ENCODE results near the gene SEMA3A. TPM values are rescaled to one million over a fixed set of nuclear protein-coding genes. Genes with fewer than 3 reads are reported as not detected.

SEMA3A gene
- total and polyA plus RNA-seq, 2 of the 13 experiments (the other 11 are each of a cell fraction or from before 2014, with no cell fraction given) = 0.29 to 1.2 TPM

GRCh38 chr7:84138411-84138810, 56.2 kb downstream of the SEMA3A start:
- in situ Hi-C loops (cut with HindIII; ENCODE audit: extremely low pct_ligation_motif_present, low pct_unique_long_range_greater_than_20kb) = no loop called here
- FAIRE-seq = no peak
- Histone ChIP-seq H3K27me3 (ENCODE audit: control insufficient read depth in 1 of 2, insufficient read depth in 2 of 2, low read length in 2 of 2) (no peaks in the 10 kb centered on the region), H3K27ac (ENCODE audit: extremely low read length, insufficient read depth, low read length) (no peak overlapping the region), H3K36me3 (replicated peaks in 1 of 2; ENCODE audit: control insufficient read depth in 1 of 2, insufficient read depth in 2 of 2, low read length in 2 of 2) (no peaks in the 10 kb centered on the region), H3K4me3 (replicated peaks in 1 of 3; ENCODE audit: insufficient read depth in 1 of 3, low read depth in 2 of 3, low read length in 3 of 3) (no peak overlapping the region), H3K4me2 (ENCODE audit: low read depth, low read length) (no peak overlapping the region), H3K4me1 (ENCODE audit: insufficient read depth, low read length) (peaks cover 20% of the 10 kb centered on the region), H2AFZ (ENCODE audit: low read length) (no peak overlapping the region), H3K9me3 (ENCODE audit: low read length) (no peaks in the 10 kb centered on the region), H3K9ac (ENCODE audit: insufficient read depth, low read depth, low read length) (no peak overlapping the region), H4K20me1 (ENCODE audit: insufficient read depth, low read length) (no peaks in the 10 kb centered on the region), H3K79me2 (ENCODE audit: insufficient read depth, low read length) (no peaks in the 10 kb centered on the region)
- intact Hi-C loops (cut with micrococcal nuclease; ENCODE audit: unreplicated experiment) = no loop called here
- ATAC-seq = no peak
- CTCF ChIA-PET (ENCODE audit: low intra/inter-chr PET ratio, low total read pairs) = no interaction called here
- BruUV-seq (replicated peaks) = no TSS peak
- no peak for TF ChIP-seq HNF1A (IDR thresholded peaks at IDR 0.05; ENCODE audit: low read depth)
- TF ChIP-seq HNF1A (CRISPR knock-in tag; IDR thresholded peaks at IDR 0.05; ENCODE audit: borderline replicate concordance) = no peak
- no peak for TF ChIP-seq ETV6 (CRISPR knock-in tag; conservative IDR thresholded peaks at IDR 0.05)
- no peak for TF ChIP-seq CEBPG (CRISPR knock-in tag; IDR thresholded peaks at IDR 0.05)
- no peak for TF ChIP-seq ZNF775 (CRISPR knock-in tag; IDR thresholded peaks at IDR 0.05; ENCODE audit: borderline replicate concordance)
- no peak for TF ChIP-seq KAT8 (CRISPR knock-in tag; IDR thresholded peaks at IDR 0.05)
- no peak for TF ChIP-seq POLR2AphosphoS2 (IDR thresholded peaks at IDR 0.05; ENCODE audit: low read depth, low read length)
- TF ChIP-seq RELA (CRISPR knock-in tag; IDR thresholded peaks at IDR 0.05) = no peak
- no peak for TF ChIP-seq TFAP4 (IDR thresholded peaks at IDR 0.05; ENCODE audit: borderline replicate concordance, low read depth)
- TF ChIP-seq RARG (CRISPR knock-in tag; IDR thresholded peaks at IDR 0.05; ENCODE audit: low read depth) = no peak
- POLR2A ChIA-PET = no interaction called here
- DNase-seq (ENCODE audit: low spot score) = no peak
- 50% methylated on average over 3 of the region's 3 CpGs for WGBS (ENCODE audit: low lambda C conversion rate)
